GM23338 (cell line): Measurements from ENCODE around the gene PTPRN2. TPM values are rescaled to one million over a fixed set of nuclear protein-coding genes. Genes with fewer than 3 reads are reported as not detected.

ENCODE experiments used
- ATAC-seq: fragments of 200-7000 bp; cut with Tn5 transposase; 3 replicates; pipeline ENCODE4 v1.9.1; 2020
- DNase-seq: peaks from one replicate; pipeline ENCODE4 v3.0.0-alpha.2; 2015; ENCODE audit warnings: low spot score
- H2AFZ ChIP-seq: fragments of 200-600 bp; sonication (generic); 2 replicates; pipeline ENCODE4 v1.8.0; 2016; ENCODE audit warnings: antibody characterized with exemption, mild to moderate bottlenecking, moderate library complexity
- H3F3A ChIP-seq: fragments of 200-600 bp; sonication (generic); replicated peaks from 2 replicates; pipeline ENCODE4 v1.8.0; 2017; ENCODE audit warnings: antibody characterized with exemption, mixed run types, low read depth
- H3K27ac ChIP-seq: fragments of 200-600 bp; sonication (generic); 2 replicates; pipeline ENCODE4 v1.6.1; 2016; ENCODE audit warnings: low read depth
- H3K27me3 ChIP-seq: fragments of 200-600 bp; sonication (generic); 2 replicates; pipeline ENCODE4 v1.8.0; 2016; ENCODE audit warnings: mild to moderate bottlenecking, mixed run types, moderate library complexity; ENCODE audit not compliant: insufficient read depth
- H3K36me3 ChIP-seq: fragments of 200-600 bp; sonication (generic); 2 replicates; pipeline ENCODE4 v1.8.0; 2016; ENCODE audit warnings: mild to moderate bottlenecking; ENCODE audit not compliant: insufficient read depth
- H3K4me1 ChIP-seq: fragments of 200-600 bp; sonication (generic); 2 replicates; pipeline ENCODE4 v1.8.0; 2016; ENCODE audit warnings: mild to moderate bottlenecking, moderate library complexity; ENCODE audit not compliant: insufficient read depth
- H3K4me2 ChIP-seq: fragments of 200-600 bp; sonication (generic); 2 replicates; pipeline ENCODE4 v1.7.1; 2017; ENCODE audit warnings: mixed run types
- H3K4me3 ChIP-seq: fragments of 200-600 bp; sonication (generic); 2 replicates; pipeline ENCODE4 v1.6.1; 2016; ENCODE audit warnings: mixed run types
- H3K79me2 ChIP-seq: fragments of 200-600 bp; sonication (generic); replicated peaks from 2 replicates; pipeline ENCODE4 v1.8.0; 2017; ENCODE audit warnings: mild to moderate bottlenecking; ENCODE audit not compliant: insufficient read depth
- H3K9me2 ChIP-seq: fragments of 200-600 bp; sonication (generic); 2 replicates; pipeline ENCODE4 v1.8.0; 2017; ENCODE audit not compliant: insufficient read depth
- H4K20me1 ChIP-seq: fragments of 200-600 bp; sonication (generic); replicated peaks from 2 replicates; pipeline ENCODE4 v1.8.0; 2017; ENCODE audit warnings: mild to moderate bottlenecking; ENCODE audit not compliant: insufficient read depth
- H3K27ac Mint-ChIP-seq: 2 replicates; pipeline ENCODE4 v1.8.0; 2020; ENCODE audit warnings: inconsistent platforms, mild to moderate bottlenecking, moderate library complexity, mixed read lengths
- H3K27me3 Mint-ChIP-seq: 3 replicates; pipeline ENCODE4 v1.8.0; 2022; ENCODE audit warnings: low read depth, mild to moderate bottlenecking, moderate library complexity, mixed read lengths, inconsistent platforms; ENCODE audit not compliant: insufficient read depth, poor library complexity
- H3K36me3 Mint-ChIP-seq: 3 replicates; pipeline ENCODE4 v1.8.0; 2021; ENCODE audit warnings: low read depth, mild to moderate bottlenecking, inconsistent platforms, moderate library complexity, mixed read lengths
- H3K4me1 Mint-ChIP-seq: 3 replicates; pipeline ENCODE4 v1.8.0; 2020; ENCODE audit warnings: mild to moderate bottlenecking, inconsistent platforms, mixed read lengths
- H3K4me3 Mint-ChIP-seq: 3 replicates; pipeline ENCODE4 v1.8.0; 2021; ENCODE audit warnings: moderate library complexity, mild to moderate bottlenecking, inconsistent platforms, mixed read lengths
- H3K9me3 Mint-ChIP-seq: 3 replicates; pipeline ENCODE4 v1.8.0; 2020; ENCODE audit warnings: moderate library complexity, mild to moderate bottlenecking, inconsistent platforms, mixed read lengths
- CREB1 ChIP-seq: fragments of 250-450 bp; sonication (Bioruptor Pico); IDR thresholded peaks from 2 replicates; pipeline ENCODE4 v1.5.0; 2020; ENCODE audit warnings: low read depth, mild to moderate bottlenecking, moderate library complexity
- EZH2 ChIP-seq: fragments of 200-600 bp; sonication (generic); IDR thresholded peaks from one replicate; pipeline ENCODE4 v1.8.0; 2017; ENCODE audit warnings: antibody characterized with exemption, mild to moderate bottlenecking, low read depth; ENCODE audit not compliant: unreplicated experiment
- NANOG ChIP-seq: IDR thresholded peaks from 2 replicates; pipeline ENCODE4 v1.6.1; 2016; ENCODE audit warnings: antibody characterized with exemption, borderline replicate concordance
- POLR2AphosphoS5 ChIP-seq: IDR thresholded peaks from 2 replicates; pipeline ENCODE4 v1.6.1; 2016; ENCODE audit warnings: antibody characterized with exemption, low read depth
- ZNF331 ChIP-seq: fragments of 250-450 bp; sonication (Bioruptor Pico); IDR thresholded peaks from 2 replicates; pipeline ENCODE4 v1.5.0; 2020; ENCODE audit warnings: low read depth, mild to moderate bottlenecking, moderate library complexity
- polyA plus RNA-seq: library from polyadenylated mRNA; unstranded; fragments of >200 nt; fragmentation: Nextera tagmentation; extraction: Ambion mirVana; gene quantifications from 2 replicates; pipeline ENCODE4 v1.2.1, GENCODE V29; 2016
- total RNA-seq: library from RNA; depleted of rRNA; stranded (reverse); fragments of >200 nt; shearing (Covaris generic); gene quantifications from 2 replicates; pipeline ENCODE4 v1.2.3, GENCODE V29; 2014
- TF ChIP-seq, protein P1 (sequence below): IDR thresholded peaks from one replicate; pipeline ENCODE4 v1.6.1; 2018; ENCODE audit warnings: antibody characterized with exemption; ENCODE audit not compliant: unreplicated experiment
- TF ChIP-seq, protein P2 (sequence below): fragments of 250-450 bp; sonication (Bioruptor Pico); IDR thresholded peaks from 2 replicates; pipeline ENCODE4 v1.5.0; 2020; ENCODE audit warnings: mild to moderate bottlenecking, moderate library complexity

The PTPRN2 gene
- total and polyA plus RNA-seq, 2 experiments from 2014 or later = 0.87 to 4.0 TPM

DNA sequence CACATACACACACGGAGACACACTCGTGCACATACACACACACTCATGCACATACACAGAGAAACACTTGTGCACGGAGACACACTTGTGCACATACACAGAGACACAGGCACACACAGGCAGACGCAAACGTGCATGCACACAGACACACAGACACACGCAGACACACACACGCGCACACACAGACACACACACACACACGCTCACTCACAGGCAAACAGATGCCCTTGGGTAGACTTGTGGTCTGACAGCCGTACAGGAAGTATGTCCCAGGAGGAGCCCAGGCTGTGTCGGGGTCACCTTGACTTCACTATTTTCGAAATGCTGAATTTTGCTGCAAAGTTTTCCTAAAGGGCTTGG is 712.8 kb downstream of the PTPRN2 start:
- H3K27me3 Mint-ChIP-seq = peaks cover 12% of the 10 kb centered on the region
- Histone ChIP-seq H2AFZ (no peak overlapping the region), H3K9me2 (no peaks in the 10 kb centered on the region), H3F3A (no peaks in the 10 kb centered on the region), H3K4me1 (no peaks in the 10 kb centered on the region), H3K4me3 (no peak overlapping the region), H3K4me2 (no peak overlapping the region), H3K36me3 (no peaks in the 10 kb centered on the region), H4K20me1 (no peaks in the 10 kb centered on the region), H3K27me3 (no peaks in the 10 kb centered on the region), H3K27ac (no peak overlapping the region), H3K79me2 (no peaks in the 10 kb centered on the region)
- no peak for DNase-seq
- H3K9me3 Mint-ChIP-seq = peaks cover 73% of the 10 kb centered on the region
- H3K4me1 Mint-ChIP-seq = no peaks in the 10 kb centered on the region
- H3K27ac Mint-ChIP-seq = no peak overlapping the region
- peaks cover 54% of the 10 kb centered on the region for H3K36me3 Mint-ChIP-seq
- no peak overlapping the region for H3K4me3 Mint-ChIP-seq
- ATAC-seq = no peak
- TF ChIP-seq, protein P1, sequence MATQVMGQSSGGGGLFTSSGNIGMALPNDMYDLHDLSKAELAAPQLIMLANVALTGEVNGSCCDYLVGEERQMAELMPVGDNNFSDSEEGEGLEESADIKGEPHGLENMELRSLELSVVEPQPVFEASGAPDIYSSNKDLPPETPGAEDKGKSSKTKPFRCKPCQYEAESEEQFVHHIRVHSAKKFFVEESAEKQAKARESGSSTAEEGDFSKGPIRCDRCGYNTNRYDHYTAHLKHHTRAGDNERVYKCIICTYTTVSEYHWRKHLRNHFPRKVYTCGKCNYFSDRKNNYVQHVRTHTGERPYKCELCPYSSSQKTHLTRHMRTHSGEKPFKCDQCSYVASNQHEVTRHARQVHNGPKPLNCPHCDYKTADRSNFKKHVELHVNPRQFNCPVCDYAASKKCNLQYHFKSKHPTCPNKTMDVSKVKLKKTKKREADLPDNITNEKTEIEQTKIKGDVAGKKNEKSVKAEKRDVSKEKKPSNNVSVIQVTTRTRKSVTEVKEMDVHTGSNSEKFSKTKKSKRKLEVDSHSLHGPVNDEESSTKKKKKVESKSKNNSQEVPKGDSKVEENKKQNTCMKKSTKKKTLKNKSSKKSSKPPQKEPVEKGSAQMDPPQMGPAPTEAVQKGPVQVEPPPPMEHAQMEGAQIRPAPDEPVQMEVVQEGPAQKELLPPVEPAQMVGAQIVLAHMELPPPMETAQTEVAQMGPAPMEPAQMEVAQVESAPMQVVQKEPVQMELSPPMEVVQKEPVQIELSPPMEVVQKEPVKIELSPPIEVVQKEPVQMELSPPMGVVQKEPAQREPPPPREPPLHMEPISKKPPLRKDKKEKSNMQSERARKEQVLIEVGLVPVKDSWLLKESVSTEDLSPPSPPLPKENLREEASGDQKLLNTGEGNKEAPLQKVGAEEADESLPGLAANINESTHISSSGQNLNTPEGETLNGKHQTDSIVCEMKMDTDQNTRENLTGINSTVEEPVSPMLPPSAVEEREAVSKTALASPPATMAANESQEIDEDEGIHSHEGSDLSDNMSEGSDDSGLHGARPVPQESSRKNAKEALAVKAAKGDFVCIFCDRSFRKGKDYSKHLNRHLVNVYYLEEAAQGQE = no peak
- TF ChIP-seq ZNF331 (CRISPR knock-in tag) (no peak), CREB1 (CRISPR knock-in tag) (no peak)

DNA sequence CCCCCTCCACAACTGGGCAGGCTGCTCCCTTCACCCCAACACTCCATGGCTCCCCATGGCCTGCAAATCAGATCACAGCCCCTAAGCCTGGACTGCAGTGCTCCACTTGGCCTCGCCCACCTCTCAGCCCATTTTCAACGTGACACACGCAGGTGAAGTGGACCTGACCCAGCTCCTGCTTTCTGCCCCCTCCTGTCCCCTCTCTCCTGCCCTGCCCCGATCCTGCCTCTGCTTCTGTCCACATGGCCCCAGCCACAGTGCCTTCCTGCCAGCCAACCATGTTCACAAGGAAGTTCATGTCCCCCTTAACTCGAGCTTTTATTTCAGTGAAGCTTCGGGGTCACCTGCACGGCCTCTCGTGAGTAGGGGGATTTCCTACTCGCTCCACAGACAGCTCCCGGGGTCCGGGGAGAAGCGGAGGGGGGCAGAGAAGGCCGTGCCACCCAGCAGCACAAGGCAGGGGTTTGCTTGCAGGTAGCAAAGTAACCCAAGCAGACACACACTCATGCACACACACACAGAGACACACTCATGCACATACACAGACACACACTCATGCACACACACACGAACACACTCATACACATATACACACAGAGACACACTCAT is 713.3 kb downstream of the PTPRN2 start:
- Mint-ChIP-seq H3K27ac (no peak overlapping the region), H3K27me3 (peaks cover 13% of the 10 kb centered on the region), H3K4me3 (no peak overlapping the region), H3K9me3 (peaks cover 78% of the 10 kb centered on the region), H3K36me3 (peaks cover 50% of the 10 kb centered on the region), H3K4me1 (no peaks in the 10 kb centered on the region)
- H4K20me1 ChIP-seq = no peaks in the 10 kb centered on the region
- no peaks in the 10 kb centered on the region for H3F3A ChIP-seq
- no peak overlapping the region for H2AFZ ChIP-seq
- H3K4me3 ChIP-seq = no peak overlapping the region
- ATAC-seq (no peak), DNase-seq (no peak)
- H3K79me2 ChIP-seq = no peaks in the 10 kb centered on the region
- H3K4me1 ChIP-seq = no peaks in the 10 kb centered on the region
- H3K4me2 ChIP-seq = no peak overlapping the region
- no peaks in the 10 kb centered on the region for H3K9me2 ChIP-seq
- H3K36me3 ChIP-seq = no peaks in the 10 kb centered on the region
- TF ChIP-seq, protein P2, sequence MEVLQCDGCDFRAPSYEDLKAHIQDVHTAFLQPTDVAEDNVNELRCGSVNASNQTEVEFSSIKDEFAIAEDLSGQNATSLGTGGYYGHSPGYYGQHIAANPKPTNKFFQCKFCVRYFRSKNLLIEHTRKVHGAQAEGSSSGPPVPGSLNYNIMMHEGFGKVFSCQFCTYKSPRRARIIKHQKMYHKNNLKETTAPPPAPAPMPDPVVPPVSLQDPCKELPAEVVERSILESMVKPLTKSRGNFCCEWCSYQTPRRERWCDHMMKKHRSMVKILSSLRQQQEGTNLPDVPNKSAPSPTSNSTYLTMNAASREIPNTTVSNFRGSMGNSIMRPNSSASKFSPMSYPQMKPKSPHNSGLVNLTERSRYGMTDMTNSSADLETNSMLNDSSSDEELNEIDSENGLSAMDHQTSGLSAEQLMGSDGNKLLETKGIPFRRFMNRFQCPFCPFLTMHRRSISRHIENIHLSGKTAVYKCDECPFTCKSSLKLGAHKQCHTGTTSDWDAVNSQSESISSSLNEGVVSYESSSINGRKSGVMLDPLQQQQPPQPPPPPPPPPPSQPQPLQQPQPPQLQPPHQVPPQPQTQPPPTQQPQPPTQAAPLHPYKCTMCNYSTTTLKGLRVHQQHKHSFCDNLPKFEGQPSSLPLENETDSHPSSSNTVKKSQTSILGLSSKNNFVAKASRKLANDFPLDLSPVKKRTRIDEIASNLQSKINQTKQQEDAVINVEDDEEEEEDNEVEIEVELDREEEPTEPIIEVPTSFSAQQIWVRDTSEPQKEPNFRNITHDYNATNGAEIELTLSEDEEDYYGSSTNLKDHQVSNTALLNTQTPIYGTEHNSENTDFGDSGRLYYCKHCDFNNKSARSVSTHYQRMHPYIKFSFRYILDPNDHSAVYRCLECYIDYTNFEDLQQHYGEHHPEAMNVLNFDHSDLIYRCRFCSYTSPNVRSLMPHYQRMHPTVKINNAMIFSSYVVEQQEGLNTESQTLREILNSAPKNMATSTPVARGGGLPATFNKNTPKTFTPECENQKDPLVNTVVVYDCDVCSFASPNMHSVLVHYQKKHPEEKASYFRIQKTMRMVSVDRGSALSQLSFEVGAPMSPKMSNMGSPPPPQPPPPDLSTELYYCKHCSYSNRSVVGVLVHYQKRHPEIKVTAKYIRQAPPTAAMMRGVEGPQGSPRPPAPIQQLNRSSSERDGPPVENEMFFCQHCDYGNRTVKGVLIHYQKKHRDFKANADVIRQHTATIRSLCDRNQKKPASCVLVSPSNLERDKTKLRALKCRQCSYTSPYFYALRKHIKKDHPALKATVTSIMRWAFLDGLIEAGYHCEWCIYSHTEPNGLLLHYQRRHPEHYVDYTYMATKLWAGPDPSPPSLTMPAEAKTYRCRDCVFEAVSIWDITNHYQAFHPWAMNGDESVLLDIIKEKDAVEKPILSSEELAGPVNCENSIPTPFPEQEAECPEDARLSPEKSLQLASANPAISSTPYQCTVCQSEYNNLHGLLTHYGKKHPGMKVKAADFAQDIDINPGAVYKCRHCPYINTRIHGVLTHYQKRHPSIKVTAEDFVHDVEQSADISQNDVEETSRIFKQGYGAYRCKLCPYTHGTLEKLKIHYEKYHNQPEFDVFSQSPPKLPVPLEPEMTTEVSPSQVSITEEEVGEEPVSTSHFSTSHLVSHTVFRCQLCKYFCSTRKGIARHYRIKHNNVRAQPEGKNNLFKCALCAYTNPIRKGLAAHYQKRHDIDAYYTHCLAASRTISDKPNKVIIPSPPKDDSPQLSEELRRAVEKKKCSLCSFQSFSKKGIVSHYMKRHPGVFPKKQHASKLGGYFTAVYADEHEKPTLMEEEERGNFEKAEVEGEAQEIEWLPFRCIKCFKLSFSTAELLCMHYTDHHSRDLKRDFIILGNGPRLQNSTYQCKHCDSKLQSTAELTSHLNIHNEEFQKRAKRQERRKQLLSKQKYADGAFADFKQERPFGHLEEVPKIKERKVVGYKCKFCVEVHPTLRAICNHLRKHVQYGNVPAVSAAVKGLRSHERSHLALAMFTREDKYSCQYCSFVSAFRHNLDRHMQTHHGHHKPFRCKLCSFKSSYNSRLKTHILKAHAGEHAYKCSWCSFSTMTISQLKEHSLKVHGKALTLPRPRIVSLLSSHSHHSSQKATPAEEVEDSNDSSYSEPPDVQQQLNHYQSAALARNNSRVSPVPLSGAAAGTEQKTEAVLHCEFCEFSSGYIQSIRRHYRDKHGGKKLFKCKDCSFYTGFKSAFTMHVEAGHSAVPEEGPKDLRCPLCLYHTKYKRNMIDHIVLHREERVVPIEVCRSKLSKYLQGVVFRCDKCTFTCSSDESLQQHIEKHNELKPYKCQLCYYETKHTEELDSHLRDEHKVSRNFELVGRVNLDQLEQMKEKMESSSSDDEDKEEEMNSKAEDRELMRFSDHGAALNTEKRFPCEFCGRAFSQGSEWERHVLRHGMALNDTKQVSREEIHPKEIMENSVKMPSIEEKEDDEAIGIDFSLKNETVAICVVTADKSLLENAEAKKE (CRISPR knock-in tag) = no peak
- TF ChIP-seq POLR2AphosphoS5 (no peak), NANOG (no peak), EZH2 (no peak)
- H3K27me3 ChIP-seq = no peaks in the 10 kb centered on the region
- no peak overlapping the region for H3K27ac ChIP-seq
